ENCODE data around the gene TUBB3. TPM values are rescaled to one million over a fixed set of nuclear protein-coding genes. Genes with fewer than 3 reads are reported as not detected.
A peak's percentile ranks its signal among the peaks of the same experiment; 100 is the strongest.
"Not testable (repeated sequence)": the region's sequence is repeated elsewhere in the genome, so short reads cannot be mapped to it uniquely, and the experiment has no call there.

Gene TUBB3
- total RNA-seq (1 to 10 TPM in 1 of 5 experiments, under 1 TPM in 1, not detected in 3; 0.48 to 2.8 TPM), polyA plus RNA-seq (under 1 TPM in 1 of 2 donors, not detected in 1; 0.22 TPM), total RNA-seq (not detected)

GRCh38 chr16:89922884-89923639, at the start of gene TUBB3:
Gene TUBB3 (plus strand): TSS chr16:89923342. CDS start chr16:89923402, 60 bp downstream.
- Histone ChIP-seq H3K27ac (ENCODE audit: low read depth, low read length) (no peak within 1 kb of the TSS), H3K4me1 (ENCODE audit: control insufficient read depth in 2 of 2, insufficient read depth in 2 of 2, low read length in 2 of 2) (peaks cover 8 to 15% of the 10 kb centered on the region in 2 donors), H3K4me3 (ENCODE audit: low read length) (no peak within 1 kb of the TSS), H3K9me3 (ENCODE audit: control insufficient read depth in 2 of 3, low read length in 3 of 3) (no peaks in the 10 kb centered on the region), H3K27me3 (ENCODE audit: control insufficient read depth in 2 of 2, insufficient read depth in 2 of 2, low read length in 2 of 2) (peaks cover 4 to 15% of the 10 kb centered on the region in 2 donors), H3K36me3 (ENCODE audit: control insufficient read depth in 2 of 3, insufficient read depth in 3 of 3, low read length in 3 of 3) (no peaks in the 10 kb centered on the region)
- intact Hi-C loops (cut with micrococcal nuclease): loop anchor here in 1 of 2 donors (10.0 kb wide), 1 partner anchor 92 kb away; the partner anchor contains the start of gene DBNDD1
- peaks cover 12 to 41% (median 32%) of the 10 kb centered on the region in 7 donors for H3K4me1 Mint-ChIP-seq
- ChIA-PET POLR2A (interaction anchor here (1.0 to 1.4 kb wide), 2 partner anchors 24 to 48 kb away, joined by 3 to 4 read pairs; no protein-coding TSS in a partner anchor), CTCF (interaction anchor here (1.2 kb wide), 1 partner anchor 11 kb away, joined by 3 read pairs; no protein-coding TSS in a partner anchor)
- peak within 1 kb of the TSS in 1 of 9 donors; percentile 68 for H3K27ac Mint-ChIP-seq
- ATAC-seq (peak; percentile 31), DNase-seq (peak in 1 of 9 donors; percentile 82)
- H3K27me3 Mint-ChIP-seq: peaks cover 6 to 42% (median 20%) of the 10 kb centered on the region in 5 donors
- no peaks in the 10 kb centered on the region for H3K9me3 Mint-ChIP-seq
- H3K4me3 Mint-ChIP-seq: peak within 1 kb of the TSS in 8 of 10 donors; percentile 27 to 78 (median 46)
- H3K36me3 Mint-ChIP-seq: no peaks in the 10 kb centered on the region

- no peaks in the 10 kb centered on the region for H3K27me3 Mint-ChIP-seq
- peaks cover 5 to 29% (median 12%) of the 10 kb centered on the region in 5 donors for H3K36me3 Mint-ChIP-seq
- H3K9me3 ChIP-seq (ENCODE audit: control insufficient read depth in 2 of 3, low read length in 3 of 3): peaks cover 0 to 7% (median 0%) of the 10 kb centered on the region in 3 experiments
- H3K4me3 Mint-ChIP-seq: peak overlapping the region; percentile 73 to 95 (median 92)
- H3K9me3 Mint-ChIP-seq: peaks cover 0 to 19% (median 6%) of the 10 kb centered on the region in 11 donors
- H3K27me3 ChIP-seq (ENCODE audit: control insufficient read depth in 2 of 2, insufficient read depth in 2 of 2, low read length in 2 of 2): no peaks in the 10 kb centered on the region
- peaks cover 0 to 35% (median 3%) of the 10 kb centered on the region in 3 experiments for H3K36me3 ChIP-seq (ENCODE audit: control insufficient read depth in 2 of 3, insufficient read depth in 3 of 3, low read length in 3 of 3)
- peaks cover 4 to 17% of the 10 kb centered on the region in 2 donors for H3K4me1 ChIP-seq (ENCODE audit: control insufficient read depth in 2 of 2, insufficient read depth in 2 of 2, low read length in 2 of 2)
- peak overlapping the region; percentile 94 for H3K4me3 ChIP-seq (ENCODE audit: low read length)
- ChIA-PET CTCF (interaction anchor here (0.6 to 2.0 kb wide), 6 partner anchors 11 to 1307 kb away, joined by 3 to 9 read pairs (median 6); no protein-coding TSS in a partner anchor), POLR2A (interaction anchor here (0.9 to 4.0 kb wide), 18 partner anchors 8 to 1304 kb away, joined by 3 to 67 read pairs (median 6); partner anchors contain the start of genes CDK10, GALNS, SPATA2L and TRAPPC2L)
- ATAC-seq (peak; percentile 90), DNase-seq (peak; percentile 87 to 97 (median 90))
- peak overlapping the region; percentile 89 to 99 (median 97) for H3K27ac Mint-ChIP-seq
- peaks cover 6 to 32% (median 20%) of the 10 kb centered on the region in 7 donors for H3K4me1 Mint-ChIP-seq
- intact Hi-C loops (cut with micrococcal nuclease): loop anchor here (1.0 to 5.0 kb wide), 13 partner anchors 10 to 557 kb away; partner anchors contain the start of genes FANCA (in 2 of the 2), MC1R (in 2 of the 2), CDK10 (in 1 of the 2) and CHMP1A (in 1 of the 2)
- H3K27ac ChIP-seq (ENCODE audit: low read depth, low read length): peak overlapping the region; percentile 100
These were observed 49.0 kb upstream of the TUBB3 start for GRCh38 chr16:89873972-89874689.

GRCh38 chr16:89879123-89879522, 44.0 kb upstream of the TUBB3 start:
- H3K27me3 Mint-ChIP-seq; H3K27ac Mint-ChIP-seq; POLR2A ChIA-PET; H3K4me3 ChIP-seq (ENCODE audit: low read length); intact Hi-C loops (cut with micrococcal nuclease); ATAC-seq; H3K9me3 ChIP-seq (ENCODE audit: control insufficient read depth in 2 of 3, low read length in 3 of 3); H3K27me3 ChIP-seq (ENCODE audit: control insufficient read depth in 2 of 2, insufficient read depth in 2 of 2, low read length in 2 of 2); CTCF ChIA-PET; H3K27ac ChIP-seq (ENCODE audit: low read depth, low read length); H3K4me3 Mint-ChIP-seq; H3K4me1 ChIP-seq (ENCODE audit: control insufficient read depth in 2 of 2, insufficient read depth in 2 of 2, low read length in 2 of 2); DNase-seq: not testable (repeated sequence)
- peaks cover 18 to 39% (median 29%) of the 10 kb centered on the region in 5 donors for H3K36me3 Mint-ChIP-seq
- H3K9me3 Mint-ChIP-seq: peaks cover 0 to 14% (median 6%) of the 10 kb centered on the region in 11 donors
- H3K4me1 Mint-ChIP-seq: peaks cover 13 to 32% (median 28%) of the 10 kb centered on the region in 7 donors
- peaks cover 9 to 78% (median 16%) of the 10 kb centered on the region in 3 experiments for H3K36me3 ChIP-seq (ENCODE audit: control insufficient read depth in 2 of 3, insufficient read depth in 3 of 3, low read length in 3 of 3)

GRCh38 chr16:89880477-89881367, 42.4 kb upstream of the TUBB3 start:
- Mint-ChIP-seq H3K36me3 (peaks cover 18 to 32% (median 29%) of the 10 kb centered on the region in 5 donors), H3K4me1 (peaks cover 2 to 27% (median 22%) of the 10 kb centered on the region in 7 donors), H3K9me3 (peaks cover 0 to 8% (median 0%) of the 10 kb centered on the region in 11 donors), H3K27me3 (no peaks in the 10 kb centered on the region), H3K4me3 (no peak overlapping the region), H3K27ac (peak overlapping the region in 1 of 9 donors; percentile 58)
- no peak overlapping the region for H3K4me3 ChIP-seq (ENCODE audit: low read length)
- H3K9me3 ChIP-seq (ENCODE audit: control insufficient read depth in 2 of 3, low read length in 3 of 3): no peaks in the 10 kb centered on the region
- no peaks in the 10 kb centered on the region for H3K27me3 ChIP-seq (ENCODE audit: control insufficient read depth in 2 of 2, insufficient read depth in 2 of 2, low read length in 2 of 2)
- ChIA-PET CTCF (interaction anchor here (0.7 kb wide), 1 partner anchor 10 kb away, joined by 4 read pairs; no protein-coding TSS in a partner anchor), POLR2A (interaction anchor here (0.7 kb wide), 1 partner anchor 239 kb away, joined by 3 read pairs; no protein-coding TSS in a partner anchor)
- peak; percentile 26 for ATAC-seq
- no peak for DNase-seq
- no peak overlapping the region for H3K27ac ChIP-seq (ENCODE audit: low read depth, low read length)
- intact Hi-C loops (cut with micrococcal nuclease): no loop called here
- peaks cover 11 to 82% (median 16%) of the 10 kb centered on the region in 3 experiments for H3K36me3 ChIP-seq (ENCODE audit: control insufficient read depth in 2 of 3, insufficient read depth in 3 of 3, low read length in 3 of 3)
- H3K4me1 ChIP-seq (ENCODE audit: control insufficient read depth in 2 of 2, insufficient read depth in 2 of 2, low read length in 2 of 2): no peaks in the 10 kb centered on the region

GRCh38 chr16:89881368-89881730, 41.8 kb upstream of the TUBB3 start:
- ChIA-PET POLR2A (interaction anchor here (0.7 to 2.3 kb wide), 2 partner anchors 8 to 240 kb away, joined by 3 to 5 read pairs; partner anchors contain the start of gene TCF25), CTCF (interaction anchor here (0.6 to 0.7 kb wide), 2 partner anchors 19 to 25 kb away, joined by 3 read pairs; no protein-coding TSS in a partner anchor)
- intact Hi-C loops (cut with micrococcal nuclease): no loop called here
- Mint-ChIP-seq H3K27me3 (no peaks in the 10 kb centered on the region), H3K9me3 (peaks cover 0 to 8% (median 0%) of the 10 kb centered on the region in 11 donors), H3K4me1 (peaks cover 2 to 27% (median 20%) of the 10 kb centered on the region in 7 donors), H3K27ac (no peak overlapping the region), H3K4me3 (no peak overlapping the region), H3K36me3 (peaks cover 18 to 30% (median 29%) of the 10 kb centered on the region in 5 donors)
- DNase-seq: no peak
- peaks cover 11 to 82% (median 16%) of the 10 kb centered on the region in 3 experiments for H3K36me3 ChIP-seq (ENCODE audit: control insufficient read depth in 2 of 3, insufficient read depth in 3 of 3, low read length in 3 of 3)
- H3K4me1 ChIP-seq (ENCODE audit: control insufficient read depth in 2 of 2, insufficient read depth in 2 of 2, low read length in 2 of 2): no peaks in the 10 kb centered on the region
- H3K27me3 ChIP-seq (ENCODE audit: control insufficient read depth in 2 of 2, insufficient read depth in 2 of 2, low read length in 2 of 2): no peaks in the 10 kb centered on the region
- no peak overlapping the region for H3K27ac ChIP-seq (ENCODE audit: low read depth, low read length)
- H3K9me3 ChIP-seq (ENCODE audit: control insufficient read depth in 2 of 3, low read length in 3 of 3): no peaks in the 10 kb centered on the region
- ATAC-seq: no peak
- no peak overlapping the region for H3K4me3 ChIP-seq (ENCODE audit: low read length)
